ENCODE results near the gene AGAP3.

DNA sequence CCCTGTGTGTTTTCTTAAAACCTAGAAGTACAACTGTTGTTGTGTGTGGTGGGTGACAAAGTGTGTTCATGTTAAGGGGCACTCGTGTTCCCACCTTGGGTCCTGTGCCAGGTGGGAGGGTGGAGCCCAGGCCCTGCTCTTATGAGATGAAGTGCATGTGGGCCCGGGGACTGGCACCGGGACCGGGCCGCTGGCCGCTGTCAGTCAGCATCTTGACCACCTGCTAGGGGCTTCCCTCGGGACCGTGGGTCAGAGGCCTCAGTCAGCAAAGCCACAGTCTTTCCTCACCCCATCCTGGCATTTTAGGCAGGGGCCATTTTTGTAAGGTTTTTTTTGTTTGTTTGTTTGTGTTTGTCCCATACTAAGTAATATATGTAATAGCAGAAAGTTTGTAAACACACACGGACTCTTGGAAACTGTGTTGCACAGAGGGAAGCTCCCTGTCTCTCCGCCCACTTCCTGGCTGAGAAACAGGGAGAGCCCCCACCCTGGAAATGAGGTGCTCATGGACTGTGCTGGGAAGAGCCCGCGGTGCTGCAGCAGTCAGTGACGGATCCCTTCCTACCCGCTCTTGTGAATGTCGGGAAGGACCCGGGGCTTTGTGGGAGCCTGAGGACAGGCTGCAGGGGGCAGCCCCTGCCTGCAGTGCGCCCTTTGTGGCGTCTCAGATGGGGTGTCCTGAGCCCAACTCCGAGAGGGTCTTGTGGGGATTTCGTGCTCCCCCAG lies 13.4 kb downstream of the AGAP3 start:
- no peak for TF ChIP-seq CTCF (IDR thresholded peaks at IDR 0.05)
- TF ChIP-seq EZH2 (IDR thresholded peaks at IDR 0.05; ENCODE audit: borderline replicate concordance, insufficient read depth, low read depth, low read length, poor library complexity, severe bottlenecking), result no peak
